GM12872 (cell line): ENCODE measurements around the gene LINC00237.

ENCODE experiments used
- TF ChIP-seq, protein P1 (sequence below): IDR thresholded peaks from 3 replicates; pipeline ENCODE4 v1.5.1; 2011; ENCODE audit warnings: low read depth, mild to moderate bottlenecking, low read length, moderate library complexity; ENCODE audit not compliant: insufficient read depth

Gene LINC00237

DNA sequence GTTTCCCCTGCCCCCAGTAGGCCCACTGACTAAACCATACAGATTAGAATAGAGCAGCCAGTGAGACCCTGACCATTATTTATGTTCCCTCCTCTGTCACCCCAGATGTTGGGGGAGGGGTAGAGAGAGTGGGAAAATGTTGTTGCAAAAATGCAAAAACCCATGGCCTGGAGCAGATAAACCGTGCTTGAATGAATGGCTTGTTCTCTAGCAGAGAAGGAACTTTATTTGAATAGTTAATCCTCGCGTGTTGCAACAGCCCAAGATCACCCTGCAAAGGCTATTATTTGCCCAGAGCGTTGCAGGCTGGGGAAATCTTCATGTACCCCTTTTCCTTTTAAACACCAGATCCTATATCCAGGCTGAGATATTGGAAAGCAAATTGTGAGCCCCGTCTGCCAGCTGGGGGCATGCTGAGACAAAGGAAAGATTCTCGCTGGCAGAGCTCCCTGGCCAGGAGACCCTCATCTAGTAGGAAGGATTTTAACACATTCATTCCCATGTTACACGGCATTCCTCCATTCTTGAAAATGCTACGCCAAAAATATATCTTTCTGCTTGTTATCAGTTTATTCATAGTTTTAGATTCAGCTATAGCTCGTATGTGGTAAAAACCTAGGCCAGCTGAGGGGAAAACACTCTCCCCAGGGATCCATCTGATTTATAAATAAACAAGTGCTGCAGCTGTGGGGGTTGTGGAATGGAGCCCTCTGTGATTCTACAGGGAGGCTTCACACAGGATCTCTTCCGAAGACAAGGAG lies 53.0 kb downstream of the LINC00237 start:
- TF ChIP-seq, protein P1, sequence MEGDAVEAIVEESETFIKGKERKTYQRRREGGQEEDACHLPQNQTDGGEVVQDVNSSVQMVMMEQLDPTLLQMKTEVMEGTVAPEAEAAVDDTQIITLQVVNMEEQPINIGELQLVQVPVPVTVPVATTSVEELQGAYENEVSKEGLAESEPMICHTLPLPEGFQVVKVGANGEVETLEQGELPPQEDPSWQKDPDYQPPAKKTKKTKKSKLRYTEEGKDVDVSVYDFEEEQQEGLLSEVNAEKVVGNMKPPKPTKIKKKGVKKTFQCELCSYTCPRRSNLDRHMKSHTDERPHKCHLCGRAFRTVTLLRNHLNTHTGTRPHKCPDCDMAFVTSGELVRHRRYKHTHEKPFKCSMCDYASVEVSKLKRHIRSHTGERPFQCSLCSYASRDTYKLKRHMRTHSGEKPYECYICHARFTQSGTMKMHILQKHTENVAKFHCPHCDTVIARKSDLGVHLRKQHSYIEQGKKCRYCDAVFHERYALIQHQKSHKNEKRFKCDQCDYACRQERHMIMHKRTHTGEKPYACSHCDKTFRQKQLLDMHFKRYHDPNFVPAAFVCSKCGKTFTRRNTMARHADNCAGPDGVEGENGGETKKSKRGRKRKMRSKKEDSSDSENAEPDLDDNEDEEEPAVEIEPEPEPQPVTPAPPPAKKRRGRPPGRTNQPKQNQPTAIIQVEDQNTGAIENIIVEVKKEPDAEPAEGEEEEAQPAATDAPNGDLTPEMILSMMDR = no peak

DNA sequence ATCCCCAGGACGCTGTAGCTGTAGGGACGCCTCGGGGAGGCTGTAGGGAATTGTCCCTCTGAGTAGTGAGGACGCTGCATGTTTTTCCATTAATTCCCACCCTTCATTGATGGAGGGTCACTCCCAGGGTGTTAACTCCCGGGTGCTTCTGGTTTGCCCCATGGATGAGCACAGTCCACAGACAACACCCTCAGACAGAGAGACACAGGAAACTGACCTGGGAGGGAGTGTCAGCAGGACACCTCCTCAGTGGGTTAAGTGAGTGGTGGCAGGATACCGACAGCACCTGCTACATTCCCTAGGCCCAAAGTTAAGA lies 53.5 kb downstream of the LINC00237 start:
- TF ChIP-seq, protein P1 = no peak

DNA sequence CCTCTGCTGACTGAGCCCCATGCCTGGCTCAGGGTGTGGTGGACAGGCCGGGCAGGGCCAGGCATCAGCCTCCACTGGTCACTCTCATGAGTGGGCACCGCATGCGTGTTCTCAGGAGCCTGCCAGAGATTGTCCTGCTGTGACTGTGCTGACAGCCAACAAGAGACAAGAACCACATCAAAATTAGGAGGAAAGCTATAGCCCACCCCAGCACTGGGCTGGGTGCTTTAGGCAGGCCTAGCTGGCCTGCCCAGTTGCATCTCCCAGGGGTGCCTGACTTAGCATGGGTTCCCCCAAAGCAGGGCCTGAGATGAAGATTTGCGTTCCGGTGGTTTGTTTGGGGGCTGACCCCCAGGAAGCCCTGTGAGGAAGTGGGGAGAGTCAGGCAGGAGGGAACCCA lies 53.9 kb downstream of the LINC00237 start:
- TF ChIP-seq, protein P1 = no peak

DNA sequence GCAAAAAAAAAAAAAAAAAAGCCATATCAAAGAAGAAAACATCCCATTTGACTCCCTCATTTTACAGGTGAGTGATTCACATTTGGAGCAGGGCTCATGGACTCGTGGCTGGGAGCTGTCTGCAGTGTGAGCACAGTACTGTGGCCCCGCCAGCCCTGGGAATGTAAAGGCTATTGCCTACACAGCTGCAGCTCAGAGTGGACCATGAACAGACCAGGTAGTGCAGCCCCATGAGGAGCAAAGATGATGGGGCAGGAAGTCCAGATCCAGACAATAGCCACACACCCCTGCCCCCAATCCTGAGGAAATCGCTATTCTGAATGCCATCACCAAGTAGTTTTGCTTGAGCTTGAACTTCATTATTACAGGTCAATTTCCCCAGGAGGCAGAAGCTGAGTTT lies 55.4 kb downstream of the LINC00237 start:
- TF ChIP-seq, protein P1 = no peak

DNA sequence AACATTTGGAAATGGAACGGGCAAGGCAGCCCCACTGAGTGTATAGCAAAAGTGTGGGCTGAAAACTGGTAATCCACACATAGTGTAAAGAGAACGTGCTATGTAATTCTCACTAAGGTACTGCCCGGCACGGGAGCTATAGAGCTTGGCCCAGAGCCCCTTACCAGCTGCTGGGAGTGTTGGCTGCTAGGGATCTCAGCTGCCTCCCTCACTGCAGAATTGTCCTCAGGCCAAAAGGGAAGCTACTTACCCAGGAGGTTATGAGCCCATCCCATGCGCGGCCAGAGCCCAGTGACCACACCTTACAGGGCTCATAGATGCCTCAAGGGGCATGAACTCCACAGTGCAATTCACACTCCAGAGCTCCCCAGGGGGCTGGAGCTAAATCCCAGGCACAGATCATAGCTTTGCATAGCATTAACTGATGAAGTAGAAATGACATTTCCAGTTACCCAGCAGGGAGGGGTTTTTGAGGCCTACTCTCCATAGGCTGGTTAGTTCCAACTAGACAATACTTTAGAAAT lies 56.8 kb downstream of the LINC00237 start:
- TF ChIP-seq, protein P1 = no peak

DNA sequence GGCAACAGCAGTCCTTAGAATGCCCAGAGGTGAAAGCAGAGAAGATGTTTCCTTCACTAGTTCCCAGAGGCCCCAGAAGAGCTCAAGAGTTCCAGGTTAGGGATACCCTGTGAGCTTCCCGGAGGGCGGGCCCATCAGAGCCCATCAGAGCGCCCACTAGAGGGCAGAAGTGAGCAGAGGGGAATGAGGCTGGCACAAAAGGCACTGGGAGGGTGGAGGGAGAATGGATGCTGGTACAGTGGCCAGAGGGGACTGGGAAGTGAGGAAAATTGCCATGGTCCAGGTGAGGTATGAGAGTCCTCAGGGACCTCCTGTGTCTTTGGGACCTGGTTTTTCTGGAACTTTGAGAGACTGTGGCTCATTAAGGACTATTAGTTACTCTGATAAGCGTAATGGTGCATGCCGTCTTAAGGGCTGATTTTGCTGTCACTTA lies 57.3 kb downstream of the LINC00237 start:
- TF ChIP-seq, protein P1 = peak; percentile 92

DNA sequence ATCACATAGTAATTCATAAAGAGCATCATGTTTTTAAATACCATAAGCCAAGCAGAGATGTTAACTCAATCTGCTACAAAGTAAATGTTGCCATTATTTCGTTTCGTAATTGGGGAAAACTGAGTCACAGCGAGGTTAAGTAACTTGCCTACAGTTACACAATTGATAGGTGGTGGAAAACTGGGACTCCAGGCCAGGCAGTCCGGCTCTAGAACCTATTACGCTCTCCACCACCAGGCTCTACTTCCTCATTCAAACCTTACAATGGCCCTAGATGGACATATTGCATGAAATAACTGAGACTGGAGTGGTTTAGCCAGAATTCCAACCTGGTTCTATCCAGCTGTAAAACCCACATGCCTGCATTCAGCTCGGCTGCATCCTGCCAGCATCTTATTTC lies 58.2 kb downstream of the LINC00237 start:
- TF ChIP-seq, protein P1 = no peak
